NCI-H2081 (cell line): ENCODE measurements around the gene ZFHX3.

Experiments
- DNase-seq, 2 experiments: peaks; one replicate each; lab custom pipeline; 2025; lab: John Stamatoyannopoulos, UW

Gene ZFHX3

GRCh38 chr16:72977127-72977526 is 70.8 kb downstream of the ZFHX3 start:
- DNase-seq: no peak

DNA sequence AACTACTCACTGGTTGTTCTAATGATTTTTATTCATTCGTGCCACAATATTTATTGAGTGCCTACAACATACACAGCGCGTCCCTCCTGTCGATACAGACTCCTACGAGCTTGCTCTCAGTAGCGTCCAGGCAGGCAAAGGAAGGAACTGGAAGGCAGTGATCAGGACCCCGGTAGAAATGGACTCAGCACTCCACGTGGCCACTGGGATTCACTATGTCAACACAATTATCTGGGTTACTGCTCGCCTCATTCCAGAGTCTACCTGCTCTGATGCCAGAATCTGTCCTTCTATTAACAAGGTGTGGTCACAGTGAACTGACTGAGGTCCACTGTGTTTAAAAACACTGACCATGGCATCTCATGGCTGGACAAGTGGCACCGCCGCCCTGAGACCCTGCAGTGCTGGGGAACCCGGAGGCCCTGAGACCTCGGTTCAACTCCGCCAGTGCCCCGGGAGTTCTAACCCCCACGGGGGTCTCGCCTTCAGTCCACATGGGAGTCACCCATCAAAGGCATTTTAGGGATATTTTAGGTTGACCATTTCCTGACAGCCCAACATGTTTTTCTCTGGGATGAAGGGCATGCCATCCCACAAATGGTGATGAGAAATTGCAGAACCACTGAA is 71.4 kb downstream of the ZFHX3 start:
- DNase-seq: no peak

DNA sequence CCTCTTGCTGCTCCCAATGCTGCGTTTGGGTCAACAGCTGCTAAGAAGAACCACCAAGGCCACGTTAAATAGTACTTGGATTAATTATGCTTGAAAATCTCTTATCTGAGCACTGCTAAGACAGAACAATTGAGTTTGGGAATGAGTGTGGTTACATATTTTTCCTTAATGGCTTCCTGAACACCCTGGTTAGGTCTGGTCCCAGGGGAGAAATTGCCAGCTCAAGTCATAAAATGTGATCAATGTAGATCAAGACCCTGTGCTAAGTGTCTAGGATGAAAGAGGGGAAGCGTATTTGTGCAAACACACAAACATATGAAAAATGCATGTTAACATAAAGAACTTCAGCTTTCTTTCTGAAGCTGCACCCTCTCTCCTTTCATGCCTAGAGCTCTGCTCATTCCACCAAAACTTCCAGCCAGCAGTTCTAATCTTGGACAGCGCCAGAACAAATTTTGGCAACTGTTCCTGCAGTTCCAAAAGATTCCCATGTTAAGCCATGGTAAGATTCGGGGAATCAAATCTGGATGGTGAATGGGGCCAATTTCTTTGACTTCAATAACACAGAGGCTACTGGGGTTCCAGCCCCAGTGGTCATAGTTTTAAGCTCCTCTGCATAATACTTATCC is 72.0 kb downstream of the ZFHX3 start:
- no peak for DNase-seq

- peak in 1 of 2 experiments; percentile 36 for DNase-seq
Measured at GRCh38 chr16:72974142-72974769, 73.7 kb downstream of the ZFHX3 start.

GRCh38 chr16:72972878-72973571 is 74.9 kb downstream of the ZFHX3 start:
- no peak for DNase-seq

GRCh38 chr16:72971370-72971769 is 76.6 kb downstream of the ZFHX3 start:
- no peak for DNase-seq

GRCh38 chr16:72970656-72971055 is 77.3 kb downstream of the ZFHX3 start:
- no peak for DNase-seq

GRCh38 chr16:72969812-72970211 is 78.1 kb downstream of the ZFHX3 start:
- DNase-seq: no peak

DNA sequence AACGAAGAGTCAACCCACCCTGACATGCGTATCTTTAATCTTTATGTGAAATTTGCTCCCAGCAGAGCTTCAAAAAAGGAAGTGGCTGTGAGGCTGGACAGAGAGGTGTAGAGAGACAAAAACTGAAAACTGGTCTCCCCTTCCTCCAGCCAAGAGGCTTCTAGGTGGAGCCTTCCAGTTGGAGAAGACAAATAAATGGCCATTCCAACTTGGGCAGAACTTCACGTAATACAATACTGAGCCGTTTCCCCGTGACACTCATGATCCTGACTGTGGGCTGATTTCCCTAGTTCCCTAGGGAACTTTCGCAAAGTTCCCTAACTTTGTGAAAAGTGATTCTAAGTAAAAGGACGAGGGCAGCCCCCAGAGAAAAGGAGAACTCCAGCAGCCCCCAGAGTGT is 78.8 kb downstream of the ZFHX3 start:
- no peak for DNase-seq

- no peak for DNase-seq
Measured at GRCh38 chr16:72967941-72968340, 80.0 kb downstream of the ZFHX3 start.

GRCh38 chr16:72963533-72964315 is 84.2 kb downstream of the ZFHX3 start:
- no peak for DNase-seq

DNA sequence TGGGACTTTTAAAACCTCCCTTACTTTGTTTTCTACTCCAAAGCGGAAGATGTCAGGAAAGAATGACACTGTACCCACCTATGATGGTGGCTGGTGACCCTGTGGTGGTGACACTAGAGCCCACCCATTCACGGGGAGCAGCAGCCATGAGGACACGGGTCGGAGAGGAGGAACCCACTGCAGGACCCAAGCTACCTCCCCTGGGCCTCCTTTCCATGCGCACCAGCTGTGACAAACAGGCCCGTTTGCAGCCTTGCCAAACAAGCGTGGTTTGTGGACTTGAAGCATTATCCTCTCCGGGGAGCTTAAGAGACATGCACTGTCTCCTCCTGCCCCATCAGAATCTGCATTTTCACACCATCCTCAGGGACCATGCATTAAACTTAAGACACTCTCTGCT is 85.6 kb downstream of the ZFHX3 start:
- no peak for DNase-seq

- DNase-seq: no peak
Measured at GRCh38 chr16:72961863-72962262, 86.1 kb downstream of the ZFHX3 start.

DNA sequence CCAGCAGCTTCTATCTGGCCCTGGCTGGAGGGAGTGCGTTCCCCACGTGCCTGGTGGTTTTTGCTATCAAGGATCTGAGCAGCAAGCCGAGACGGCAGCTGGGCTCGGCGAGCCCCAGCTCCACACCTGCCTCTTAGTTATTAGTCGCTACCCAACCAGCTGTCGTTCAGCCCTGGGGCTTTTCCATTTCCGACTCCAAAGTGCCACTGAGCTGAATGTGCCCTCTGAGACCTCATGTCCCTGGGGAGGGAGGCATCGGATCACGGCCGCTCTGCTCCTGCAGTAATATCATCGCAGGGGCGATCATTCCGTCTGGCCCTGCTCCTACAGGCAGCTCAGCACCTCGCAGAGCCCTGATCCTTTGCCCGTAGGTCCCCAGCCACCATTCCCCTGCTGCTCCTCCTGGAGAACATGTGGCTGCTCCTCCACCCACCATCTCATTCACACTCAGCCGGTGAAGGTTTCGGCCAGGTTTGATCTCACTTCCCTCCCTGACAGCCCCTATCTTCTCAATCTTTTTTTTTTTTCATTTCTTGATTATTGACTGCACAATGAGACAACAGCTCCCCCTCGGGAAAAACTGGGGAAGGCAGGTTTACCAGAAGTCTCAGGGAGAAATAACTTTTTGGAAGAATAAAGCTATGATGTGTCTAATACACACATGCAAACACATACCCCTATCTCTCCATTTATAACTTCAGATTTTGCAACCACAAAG is 86.7 kb downstream of the ZFHX3 start:
- DNase-seq: peak; percentile 55 to 86

GRCh38 chr16:72960101-72960500 is 87.8 kb downstream of the ZFHX3 start:
- DNase-seq: no peak

- no peak for DNase-seq
Measured at GRCh38 chr16:72959301-72959996, 88.5 kb downstream of the ZFHX3 start.

GRCh38 chr16:72958522-72959076 is 89.3 kb downstream of the ZFHX3 start:
- no peak for DNase-seq

GRCh38 chr16:72957303-72958277 is 90.3 kb downstream of the ZFHX3 start:
- no peak for DNase-seq
